ENCODE data around the gene KRABD2.

The KRABD2 gene

GRCh38 chr17:8341456-8341855, 35.0 kb downstream of the KRABD2 start:
- H3K36me3 ChIP-seq (ENCODE audit: control insufficient read depth, insufficient read depth, low read length) = no peaks in the 10 kb centered on the region
- TF ChIP-seq SIN3A (IDR thresholded peaks at IDR 0.05; ENCODE audit: borderline replicate concordance, insufficient read depth, low read depth, low read length) (no peak), POLR2AphosphoS5 (IDR thresholded peaks at IDR 0.05; ENCODE audit: low read depth, low read length) (no peak), CTCF (IDR thresholded peaks at IDR 0.05) (no peak), REST (IDR thresholded peaks at IDR 0.05; ENCODE audit: insufficient read depth in 1 of 2, low read depth in 2 of 2, low read length in 1 of 2) (no peak), TCF7L2 (IDR thresholded peaks at IDR 0.05; ENCODE audit: low read depth, low read length) (no peak)
- CTCF ChIA-PET = no interaction called here
- H3K9me3 ChIP-seq (ENCODE audit: control insufficient read depth, insufficient read depth, low read depth, low read length) = no peaks in the 10 kb centered on the region
- DNase-seq (ENCODE audit: low read depth, low spot score) = no peak
- no peaks in the 10 kb centered on the region for H3K27me3 ChIP-seq (ENCODE audit: control insufficient read depth, insufficient read depth, low read length)
- H3K4me1 ChIP-seq (ENCODE audit: control insufficient read depth, insufficient read depth, low read length) = no peaks in the 10 kb centered on the region
- in situ Hi-C loops (cut with HindIII; ENCODE audit: low pct_unique_long_range_greater_than_20kb, low sequenced_read_pairs) (no loop called here), intact Hi-C loops (cut with micrococcal nuclease; ENCODE audit: unreplicated experiment) (no loop called here)
- ATAC-seq = no peak
- no peak overlapping the region for H3K27ac ChIP-seq (ENCODE audit: low read length)
- POLR2A ChIA-PET = interaction anchor here (0.6 kb wide), 2 partner anchors 34 to 135 kb away, joined by 3 to 10 read pairs; no protein-coding TSS in a partner anchor
- BruUV-seq (replicated peaks) = no TSS peak
- H3K4me3 ChIP-seq (ENCODE audit: low read depth in 2 of 2, low read length in 2 of 2) = no peak overlapping the region

- ChIA-PET POLR2A (interaction anchor here (0.6 kb wide), 1 partner anchor 167 kb away, joined by 3 read pairs; no protein-coding TSS in a partner anchor), CTCF (no interaction called here)
- DNase-seq (ENCODE audit: low read depth, low spot score) = no peak
- Histone ChIP-seq H3K27ac (ENCODE audit: low read length) (no peak within 1 kb of the TSS), H3K36me3 (ENCODE audit: control insufficient read depth, insufficient read depth, low read length) (no peaks in the 10 kb centered on the region), H3K27me3 (ENCODE audit: control insufficient read depth, insufficient read depth, low read length) (no peaks in the 10 kb centered on the region), H3K4me3 (ENCODE audit: low read depth in 2 of 2, low read length in 2 of 2) (no peak within 1 kb of the TSS), H3K9me3 (ENCODE audit: control insufficient read depth, insufficient read depth, low read depth, low read length) (no peaks in the 10 kb centered on the region), H3K4me1 (ENCODE audit: control insufficient read depth, insufficient read depth, low read length) (no peaks in the 10 kb centered on the region)
- in situ Hi-C loops (cut with HindIII; ENCODE audit: low pct_unique_long_range_greater_than_20kb, low sequenced_read_pairs) (no loop called here), intact Hi-C loops (cut with micrococcal nuclease; ENCODE audit: unreplicated experiment) (no loop called here)
- ATAC-seq = no peak
- BruUV-seq (replicated peaks) = no TSS peak
- TF ChIP-seq TCF7L2 (IDR thresholded peaks at IDR 0.05; ENCODE audit: low read depth, low read length) = no peak
- TF ChIP-seq POLR2AphosphoS5 (IDR thresholded peaks at IDR 0.05; ENCODE audit: low read depth, low read length) = no peak
- TF ChIP-seq CTCF (IDR thresholded peaks at IDR 0.05) = no peak
- no peak for TF ChIP-seq SIN3A (IDR thresholded peaks at IDR 0.05; ENCODE audit: borderline replicate concordance, insufficient read depth, low read depth, low read length)
- TF ChIP-seq REST (IDR thresholded peaks at IDR 0.05; ENCODE audit: insufficient read depth in 1 of 2, low read depth in 2 of 2, low read length in 1 of 2) = no peak
Measured at GRCh38 chr17:8339540-8339939, 37.0 kb downstream of the KRABD2 start, which contains the start of gene ODF4. TSS of gene ODF4 (plus strand) at chr17:8339840. CDS start at chr17:8340052, 212 bp downstream.
